Thyroid gland (tissue), 4 donors: ENCODE results near the gene LDLRAD3. TPM values are rescaled to one million over a fixed set of nuclear protein-coding genes. Genes with fewer than 3 reads are reported as not detected.

ENCODE experiments used
- DNase-seq, 2 donors: peaks; one replicate each; pipeline ENCODE4 v3.0.0-alpha.2; 2019
- H3K27ac ChIP-seq, 3 donors: fragments of 200-600 bp; sonication (generic); 1 replicate in 2 of 3; 2 replicates in 1 of 3; pipeline ENCODE4 v1.5.1; 2016 to 2019; ENCODE audit warnings: mild to moderate bottlenecking in 1 of 3, moderate library complexity in 1 of 3
- H3K27me3 ChIP-seq: fragments of 200-600 bp; sonication (generic); one replicate; pipeline ENCODE4 v1.5.1; 2019
- H3K36me3 ChIP-seq, 2 donors: fragments of 200-600 bp; sonication (generic); one replicate each; pipeline ENCODE4 v1.5.1; 2016 to 2019
- H3K4me1 ChIP-seq, 2 donors: fragments of 200-600 bp; sonication (generic); one replicate each; pipeline ENCODE4 v1.5.1; 2017 to 2019
- H3K4me3 ChIP-seq, 3 donors: fragments of 200-600 bp; sonication (generic); replicated peaks in 1 of 3; 1 replicate in 2 of 3; 2 replicates in 1 of 3; pipeline ENCODE4 v1.5.1; 2016; ENCODE audit warnings: mild to moderate bottlenecking in 1 of 3
- H3K9me3 ChIP-seq: fragments of 200-600 bp; sonication (generic); one replicate; pipeline ENCODE4 v1.5.1; 2017
- CTCF ChIP-seq, 6 experiments: fragments of 200-600 bp in 3 of 6; fragments of 450-650 bp in 3 of 6; sonication (generic) in 3 of 6; IDR thresholded peaks; one replicate each; pipeline ENCODE4 v1.5.1; 2016 to 2019; ENCODE audit warnings: antibody characterized with exemption in 6 of 6, mild to moderate bottlenecking in 2 of 6, inconsistent platforms in 1 of 6, moderate library complexity in 1 of 6
- POLR2A ChIP-seq, 2 donors: fragments of 450-650 bp; IDR thresholded peaks; one replicate each; pipeline ENCODE4 v1.6.1; 2017; ENCODE audit warnings: antibody characterized with exemption in 2 of 2, mild to moderate bottlenecking in 2 of 2, moderate library complexity in 1 of 2
- whole genome bisulfite sequencing, 2 donors: methylation state at CpG; one replicate each; pipeline ENCODE4 v1.1.5; 2017; 5-methylcytosine and 5-hydroxymethylcytosine counted together
- intact Hi-C: fragments of 100-400 bp; cut with DNase I; formaldehyde crosslinking; loops from one replicate; pipeline ENCODE4 v1.15.1; 2023
- total RNA-seq, 4 donors: library from RNA; depleted of rRNA; stranded (reverse); fragments of >200 nt; gene quantifications; one replicate each; pipeline ENCODE4 v1.2.3, GENCODE V29; 2016

LDLRAD3 gene
- total RNA-seq, 4 donors from 2014 or later, result 3.6 to 9.3 (median 6.2) TPM

GRCh38 chr11:36035999-36036398 lies 92.1 kb downstream of the LDLRAD3 start:
- WGBS, 2 donors, result 60 to 67% methylated on average over 2 to 7 of the region's 9 CpGs
- no peak for TF ChIP-seq POLR2A (IDR thresholded peaks at IDR 0.05)
- no peak for DNase-seq

GRCh38 chr11:36037031-36037430 lies 93.2 kb downstream of the LDLRAD3 start:
- 20 to 24% methylated on average over 7 of the region's 7 CpGs for WGBS, 2 donors
- no peaks in the 10 kb centered on the region for H3K27me3 ChIP-seq
- intact Hi-C loops, result no loop called here
- H3K27ac ChIP-seq, result no peak overlapping the region
- no peaks in the 10 kb centered on the region for H3K9me3 ChIP-seq
- H3K4me3 ChIP-seq, result no peak overlapping the region
- no peaks in the 10 kb centered on the region for H3K36me3 ChIP-seq
- peaks cover 0 to 5% of the 10 kb centered on the region in 2 donors for H3K4me1 ChIP-seq
- DNase-seq, result peak; percentile 48 to 60
- TF ChIP-seq POLR2A (IDR thresholded peaks at IDR 0.05) (no peak), CTCF (IDR thresholded peaks at IDR 0.05) (no peak)

More at GRCh38 chr11:36035999-36036398, 92.1 kb downstream of the LDLRAD3 start:
- no peak overlapping the region for H3K27ac ChIP-seq
- H3K4me3 ChIP-seq, result no peak overlapping the region
- H3K36me3 ChIP-seq, result no peaks in the 10 kb centered on the region
- no peaks in the 10 kb centered on the region for H3K9me3 ChIP-seq
- no peaks in the 10 kb centered on the region for H3K27me3 ChIP-seq
- peaks cover 0 to 5% of the 10 kb centered on the region in 2 donors for H3K4me1 ChIP-seq
- intact Hi-C loops, result no loop called here

GRCh38 chr11:36038541-36038940 lies 94.7 kb downstream of the LDLRAD3 start:
- no peak overlapping the region for H3K27ac ChIP-seq
- no peak overlapping the region for H3K4me3 ChIP-seq
- H3K36me3 ChIP-seq, result no peaks in the 10 kb centered on the region
- intact Hi-C loops, result no loop called here
- no peak for DNase-seq
- H3K9me3 ChIP-seq, result no peaks in the 10 kb centered on the region
- no peak for TF ChIP-seq CTCF (IDR thresholded peaks at IDR 0.05)
- no peak for TF ChIP-seq POLR2A (IDR thresholded peaks at IDR 0.05)
- peaks cover 0 to 5% of the 10 kb centered on the region in 2 donors for H3K4me1 ChIP-seq
- WGBS, 2 donors, result 77 to 82% methylated on average over 3 of the region's 3 CpGs
- H3K27me3 ChIP-seq, result no peaks in the 10 kb centered on the region

- H3K36me3 ChIP-seq, result no peaks in the 10 kb centered on the region
- H3K27ac ChIP-seq, result no peak overlapping the region
- no peaks in the 10 kb centered on the region for H3K9me3 ChIP-seq
- intact Hi-C loops, result no loop called here
- H3K4me3 ChIP-seq, result no peak overlapping the region
- TF ChIP-seq POLR2A (IDR thresholded peaks at IDR 0.05) (no peak), CTCF (IDR thresholded peaks at IDR 0.05) (no peak)
- DNase-seq, result no peak
- H3K27me3 ChIP-seq, result no peaks in the 10 kb centered on the region
- peaks cover 0 to 5% of the 10 kb centered on the region in 2 donors for H3K4me1 ChIP-seq
- 81 to 83% methylated on average over 4 of the region's 4 CpGs for WGBS, 2 donors
Observed at GRCh38 chr11:36039471-36039870, 95.6 kb downstream of the LDLRAD3 start.

GRCh38 chr11:36041988-36042611 lies 98.2 kb downstream of the LDLRAD3 start:
- H3K4me3 ChIP-seq, result no peak overlapping the region
- no peak overlapping the region for H3K27ac ChIP-seq
- no peak for DNase-seq
- intact Hi-C loops, result no loop called here
- H3K4me1 ChIP-seq, result peaks cover 0 to 3% of the 10 kb centered on the region in 2 donors
- no peak for TF ChIP-seq POLR2A (IDR thresholded peaks at IDR 0.05)
- TF ChIP-seq CTCF (IDR thresholded peaks at IDR 0.05), result peak in 1 of 6 experiments; percentile 17
- no peaks in the 10 kb centered on the region for H3K36me3 ChIP-seq
- WGBS, 2 donors, result 74 to 79% methylated on average over 5 of the region's 5 CpGs
- H3K9me3 ChIP-seq, result no peaks in the 10 kb centered on the region
- H3K27me3 ChIP-seq, result no peaks in the 10 kb centered on the region
